HEK293 (cell line): ENCODE results near the gene SORCS3.

Experiments used
- CTCF ChIA-PET: fragments of 350-600 bp; formaldehyde crosslinking; extraction: SDS; loops from one replicate; lab custom pipeline; 2021; ENCODE audit warnings: antibody characterized with exemption; lab: Yijun Ruan, JAX
- POLR2A ChIA-PET: fragments of 300-600 bp; formaldehyde crosslinking; extraction: SDS; loops from one replicate; lab custom pipeline; 2020; ENCODE audit warnings: antibody characterized with exemption, inconsistent platforms; lab: Yijun Ruan, JAX
- H3K27ac ChIP-seq: fragments of 200-500 bp; sonication (Bioruptor generic); 2 replicates; pipeline ENCODE4 v1.5.1; 2014; ENCODE audit warnings: low read depth, low read length, control low read depth, inconsistent platforms; ENCODE audit errors: extremely low read depth
- H3K36me3 ChIP-seq, 2 experiments: fragments of 200-500 bp in 1 of 2; sonication (Bioruptor generic) in 1 of 2; 1 replicate in 1 of 2; 2 replicates in 1 of 2; pipeline ENCODE4 v1.5.1; 2014 to 2017; ENCODE audit warnings: inconsistent platforms in 2 of 2, low read length in 2 of 2; ENCODE audit not compliant: control insufficient read depth in 2 of 2, insufficient read depth in 1 of 2
- H3K4me1 ChIP-seq: fragments of 200-500 bp; sonication (Bioruptor generic); 2 replicates; pipeline ENCODE4 v1.5.1; 2014; ENCODE audit warnings: mild to moderate bottlenecking, low read length, inconsistent platforms; ENCODE audit not compliant: control insufficient read depth, insufficient read depth
- H3K4me3 ChIP-seq: 2 replicates; pipeline ENCODE4 v1.5.1; 2011; ENCODE audit warnings: low read depth, mild to moderate bottlenecking, control low read depth, low read length, moderate library complexity
- H3K9me3 ChIP-seq: fragments of 200-500 bp; sonication (Bioruptor generic); 2 replicates; pipeline ENCODE4 v1.5.1; 2014; ENCODE audit warnings: low read depth, low read length, inconsistent platforms; ENCODE audit not compliant: control insufficient read depth, insufficient read depth
- EGR2 ChIP-seq: fragments of 450-650 bp; formaldehyde crosslinking; IDR thresholded peaks from 2 replicates; pipeline ENCODE4 v1.5.1; 2016; ENCODE audit warnings: low read depth, missing biosample characterization, missing genetic modification characterization
- GLI4 ChIP-seq: fragments of 450-650 bp; formaldehyde crosslinking; IDR thresholded peaks from 2 replicates; pipeline ENCODE4 v1.5.1; 2016; ENCODE audit warnings: missing biosample characterization, missing genetic modification characterization
- GLIS2 ChIP-seq: fragments of 450-650 bp; formaldehyde crosslinking; IDR thresholded peaks from 2 replicates; pipeline ENCODE4 v1.5.1; 2016; ENCODE audit warnings: missing biosample characterization, missing genetic modification characterization
- KLF9 ChIP-seq: fragments of 450-650 bp; formaldehyde crosslinking; IDR thresholded peaks from 2 replicates; pipeline ENCODE4 v1.5.1; 2016; ENCODE audit warnings: missing biosample characterization, missing genetic modification characterization, low read depth
- PRDM1 ChIP-seq: fragments of 450-650 bp; formaldehyde crosslinking; IDR thresholded peaks from 2 replicates; pipeline ENCODE4; 2016; ENCODE audit warnings: missing biosample characterization, missing genetic modification characterization
- WT1 ChIP-seq: fragments of 450-650 bp; formaldehyde crosslinking; IDR thresholded peaks from 2 replicates; pipeline ENCODE4 v1.5.1; 2016; ENCODE audit warnings: missing biosample characterization, missing genetic modification characterization
- ZBTB1 ChIP-seq: fragments of 450-650 bp; formaldehyde crosslinking; IDR thresholded peaks from 2 replicates; pipeline ENCODE4 v1.5.1; 2016; ENCODE audit warnings: missing biosample characterization, missing genetic modification characterization
- ZFP69B ChIP-seq: fragments of 450-650 bp; formaldehyde crosslinking; IDR thresholded peaks from 2 replicates; pipeline ENCODE4 v1.5.1; 2016; ENCODE audit warnings: missing biosample characterization, missing genetic modification characterization
- ZNF157 ChIP-seq: fragments of 450-650 bp; formaldehyde crosslinking; IDR thresholded peaks from 2 replicates; pipeline ENCODE4 v1.5.1; 2016; ENCODE audit warnings: missing biosample characterization, missing genetic modification characterization
- ZNF169 ChIP-seq: fragments of 450-650 bp; formaldehyde crosslinking; IDR thresholded peaks from 2 replicates; pipeline ENCODE4 v1.5.1; 2016; ENCODE audit warnings: missing biosample characterization, missing genetic modification characterization
- ZNF221 ChIP-seq: fragments of 450-650 bp; formaldehyde crosslinking; IDR thresholded peaks from 2 replicates; pipeline ENCODE4 v1.5.1; 2017; ENCODE audit warnings: missing biosample characterization, missing genetic modification characterization, borderline replicate concordance
- ZNF239 ChIP-seq: fragments of 450-650 bp; formaldehyde crosslinking; IDR thresholded peaks from 2 replicates; pipeline ENCODE4 v1.5.1; 2016; ENCODE audit warnings: missing biosample characterization, missing genetic modification characterization
- ZNF274 ChIP-seq, 2 experiments: fragments of 200-500 bp in 1 of 2; fragments of 450-650 bp in 1 of 2; sonication (Bioruptor generic) in 1 of 2; formaldehyde crosslinking in 1 of 2; IDR thresholded peaks; 2 replicates each; pipeline versions ENCODE4 v1.5.1 to v1.6.1; 2014 to 2016; ENCODE audit warnings: borderline replicate concordance in 1 of 2, inconsistent platforms in 1 of 2, low read length in 1 of 2, missing biosample characterization in 1 of 2, missing genetic modification characterization in 1 of 2
- ZNF302 ChIP-seq: fragments of 450-650 bp; formaldehyde crosslinking; IDR thresholded peaks from 2 replicates; pipeline ENCODE4 v1.5.1; 2016; ENCODE audit warnings: missing biosample characterization, missing genetic modification characterization, low read depth
- ZNF335 ChIP-seq: fragments of 450-650 bp; formaldehyde crosslinking; conservative IDR thresholded peaks from 2 replicates; pipeline ENCODE4 v1.5.1; 2016; ENCODE audit warnings: missing biosample characterization, missing genetic modification characterization
- ZNF354C ChIP-seq: fragments of 450-650 bp; formaldehyde crosslinking; IDR thresholded peaks from 2 replicates; pipeline ENCODE4 v1.5.1; 2016; ENCODE audit warnings: missing biosample characterization, missing genetic modification characterization, low read depth, borderline replicate concordance
- ZNF366 ChIP-seq: fragments of 450-650 bp; formaldehyde crosslinking; conservative IDR thresholded peaks from 2 replicates; pipeline ENCODE4 v1.5.1; 2016; ENCODE audit warnings: missing biosample characterization, missing genetic modification characterization
- ZNF514 ChIP-seq: fragments of 450-650 bp; formaldehyde crosslinking; IDR thresholded peaks from 2 replicates; pipeline ENCODE4 v1.5.1; 2016; ENCODE audit warnings: missing biosample characterization, missing genetic modification characterization
- ZNF558 ChIP-seq: fragments of 450-650 bp; formaldehyde crosslinking; IDR thresholded peaks from 2 replicates; pipeline ENCODE4 v1.5.1; 2016; ENCODE audit warnings: missing biosample characterization, missing genetic modification characterization
- ZNF571 ChIP-seq: fragments of 450-650 bp; formaldehyde crosslinking; IDR thresholded peaks from 2 replicates; pipeline ENCODE4 v1.5.0; 2017; ENCODE audit warnings: missing biosample characterization, missing genetic modification characterization
- ZNF596 ChIP-seq: fragments of 450-650 bp; IDR thresholded peaks from 2 replicates; pipeline ENCODE4 v1.5.0; 2018; ENCODE audit warnings: missing biosample characterization, mild to moderate bottlenecking, missing genetic modification characterization, moderate library complexity
- ZNF626 ChIP-seq: fragments of 450-650 bp; sonication (Bioruptor Pico); formaldehyde crosslinking; IDR thresholded peaks from 2 replicates; pipeline ENCODE4 v1.5.1; 2018; ENCODE audit warnings: missing biosample characterization, missing genetic modification characterization, inconsistent platforms
- ZNF792 ChIP-seq: fragments of 450-650 bp; formaldehyde crosslinking; IDR thresholded peaks from 2 replicates; pipeline ENCODE4 v1.5.1; 2016; ENCODE audit warnings: missing biosample characterization, missing genetic modification characterization
- ZNF843 ChIP-seq: fragments of 450-650 bp; formaldehyde crosslinking; IDR thresholded peaks from 2 replicates; pipeline ENCODE4 v1.5.1; 2016; ENCODE audit warnings: missing biosample characterization, missing genetic modification characterization
- ZXDB ChIP-seq: fragments of 450-650 bp; formaldehyde crosslinking; IDR thresholded peaks from 2 replicates; pipeline ENCODE4 v1.5.1; 2016; ENCODE audit warnings: missing biosample characterization, missing genetic modification characterization
- TF ChIP-seq, protein P1 (sequence below): fragments of 450-650 bp; formaldehyde crosslinking; IDR thresholded peaks from 2 replicates; pipeline ENCODE4 v1.5.1; 2017; ENCODE audit warnings: missing biosample characterization, missing genetic modification characterization
- TF ChIP-seq, protein P2 (sequence below): fragments of 450-650 bp; formaldehyde crosslinking; IDR thresholded peaks from 2 replicates; pipeline ENCODE4 v1.5.1; 2016; ENCODE audit warnings: missing biosample characterization, missing genetic modification characterization
- TF ChIP-seq, protein P3 (sequence below): fragments of 450-650 bp; formaldehyde crosslinking; IDR thresholded peaks from 2 replicates; pipeline ENCODE4; 2016; ENCODE audit warnings: missing biosample characterization, missing genetic modification characterization

Gene SORCS3

DNA sequence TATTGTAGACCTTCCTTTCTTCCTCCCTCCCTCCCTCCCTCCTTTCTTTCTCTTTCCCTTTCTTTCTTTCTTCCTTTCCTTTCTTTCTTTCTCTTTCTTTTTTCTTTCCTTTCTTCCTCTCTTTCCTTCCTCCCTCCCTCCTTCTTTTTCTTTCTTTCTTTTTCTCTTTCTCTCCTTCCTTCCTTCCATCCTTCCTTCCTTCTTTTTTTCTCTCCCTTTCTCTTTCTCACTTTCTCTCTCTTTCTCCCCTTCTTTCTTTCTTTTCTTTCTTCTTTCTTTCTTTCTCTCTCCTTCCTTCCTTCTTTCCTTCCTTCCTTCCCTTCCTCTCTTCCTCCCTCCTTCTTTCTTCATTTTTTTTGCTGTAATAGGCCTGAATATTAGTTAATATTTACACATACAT lies 638.0 kb downstream of the SORCS3 start:
- no peak for TF ChIP-seq ZNF843 (tag by site-specific recombination)
- no peak for TF ChIP-seq ZNF354C (tag by site-specific recombination)
- TF ChIP-seq ZNF169 (tag by site-specific recombination) = no peak
- TF ChIP-seq, protein P1, sequence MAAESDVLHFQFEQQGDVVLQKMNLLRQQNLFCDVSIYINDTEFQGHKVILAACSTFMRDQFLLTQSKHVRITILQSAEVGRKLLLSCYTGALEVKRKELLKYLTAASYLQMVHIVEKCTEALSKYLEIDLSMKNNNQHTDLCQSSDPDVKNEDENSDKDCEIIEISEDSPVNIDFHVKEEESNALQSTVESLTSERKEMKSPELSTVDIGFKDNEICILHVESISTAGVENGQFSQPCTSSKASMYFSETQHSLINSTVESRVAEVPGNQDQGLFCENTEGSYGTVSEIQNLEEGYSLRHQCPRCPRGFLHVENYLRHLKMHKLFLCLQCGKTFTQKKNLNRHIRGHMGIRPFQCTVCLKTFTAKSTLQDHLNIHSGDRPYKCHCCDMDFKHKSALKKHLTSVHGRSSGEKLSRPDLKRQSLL (tag by site-specific recombination) = no peak
- TF ChIP-seq PRDM1 (tag by site-specific recombination) = peak; percentile 92
- TF ChIP-seq, protein P2, sequence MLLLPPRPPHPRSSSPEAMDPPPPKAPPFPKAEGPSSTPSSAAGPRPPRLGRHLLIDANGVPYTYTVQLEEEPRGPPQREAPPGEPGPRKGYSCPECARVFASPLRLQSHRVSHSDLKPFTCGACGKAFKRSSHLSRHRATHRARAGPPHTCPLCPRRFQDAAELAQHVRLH (tag by site-specific recombination) = no peak
- no peak for TF ChIP-seq ZNF571 (tag by site-specific recombination)
- peak; percentile 87 for TF ChIP-seq ZNF366 (tag by site-specific recombination)
- Histone ChIP-seq H3K36me3 (no peaks in the 10 kb centered on the region), H3K9me3 (no peaks in the 10 kb centered on the region), H3K4me1 (no peaks in the 10 kb centered on the region), H3K27ac (no peak overlapping the region), H3K4me3 (no peak overlapping the region)
- ChIA-PET POLR2A (no interaction called here), CTCF (no interaction called here)

DNA sequence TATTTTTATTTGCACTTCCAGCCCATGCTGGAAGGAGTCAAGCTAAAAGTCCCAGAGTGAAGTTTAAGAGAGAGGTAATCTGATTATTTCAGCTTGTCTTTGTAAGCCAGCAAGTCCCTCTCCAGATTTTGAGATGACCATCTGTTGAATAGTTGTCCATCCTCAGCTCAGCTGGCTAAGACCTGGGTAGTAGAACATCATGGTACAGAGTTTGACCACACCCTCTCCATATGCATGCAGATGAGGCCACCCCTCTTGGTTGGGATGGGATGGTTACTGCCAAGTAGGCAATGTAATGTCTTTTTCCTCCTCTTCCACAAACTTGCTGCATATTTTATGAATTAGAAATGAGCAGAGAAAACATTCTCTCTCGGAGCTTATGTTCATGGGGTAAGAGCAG lies 639.8 kb downstream of the SORCS3 start:
- Histone ChIP-seq H3K36me3 (no peaks in the 10 kb centered on the region), H3K4me1 (no peaks in the 10 kb centered on the region)
- ChIA-PET POLR2A (no interaction called here), CTCF (no interaction called here)
- no peak for TF ChIP-seq ZNF596 (tag by site-specific recombination)
- TF ChIP-seq WT1 (tag by site-specific recombination) = no peak
- TF ChIP-seq ZNF514 (tag by site-specific recombination) = no peak
- TF ChIP-seq ZNF157 (tag by site-specific recombination) = no peak
- no peak for TF ChIP-seq ZXDB (tag by site-specific recombination)
- TF ChIP-seq ZFP69B = no peak
- no peak for TF ChIP-seq GLI4 (tag by site-specific recombination)
- TF ChIP-seq KLF9 = no peak
- TF ChIP-seq ZNF558 = no peak
- no peak for TF ChIP-seq ZNF792 (tag by site-specific recombination)
- TF ChIP-seq EGR2 (tag by site-specific recombination) = no peak
- TF ChIP-seq, protein P3, sequence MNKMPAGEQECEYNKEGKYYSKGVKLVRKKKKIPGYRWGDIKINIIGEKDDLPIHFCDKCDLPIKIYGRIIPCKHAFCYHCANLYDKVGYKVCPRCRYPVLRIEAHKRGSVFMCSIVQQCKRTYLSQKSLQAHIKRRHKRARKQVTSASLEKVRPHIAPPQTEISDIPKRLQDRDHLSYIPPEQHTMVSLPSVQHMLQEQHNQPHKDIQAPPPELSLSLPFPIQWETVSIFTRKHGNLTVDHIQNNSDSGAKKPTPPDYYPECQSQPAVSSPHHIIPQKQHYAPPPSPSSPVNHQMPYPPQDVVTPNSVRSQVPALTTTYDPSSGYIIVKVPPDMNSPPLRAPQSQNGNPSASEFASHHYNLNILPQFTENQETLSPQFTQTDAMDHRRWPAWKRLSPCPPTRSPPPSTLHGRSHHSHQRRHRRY (tag by site-specific recombination) = no peak
- TF ChIP-seq ZNF239 (tag by site-specific recombination) = no peak
- no peak for TF ChIP-seq ZNF335
- TF ChIP-seq ZBTB1 (tag by site-specific recombination) = no peak
- TF ChIP-seq ZNF221 (tag by site-specific recombination) = no peak
- no peak for TF ChIP-seq GLIS2 (tag by site-specific recombination)
- TF ChIP-seq ZNF302 (tag by site-specific recombination) = no peak
- TF ChIP-seq ZNF274 (IDR thresholded peaks at IDR 0.05; ENCODE audit: low read length) = no peak
- TF ChIP-seq ZNF274 (tag by site-specific recombination; IDR thresholded peaks at IDR 0.05; ENCODE audit: borderline replicate concordance) = no peak
- TF ChIP-seq ZNF626 (tag by site-specific recombination) = no peak
- TF ChIP-seq, all 188 proteins: peak for 0
- no peak overlapping the region for H3K27ac ChIP-seq
- H3K4me3 ChIP-seq = no peak overlapping the region
- H3K9me3 ChIP-seq = no peaks in the 10 kb centered on the region
